IPS-NIHi11 (cell line): ENCODE results near the gene FPGS.
"Not testable (repeated sequence)": the region's sequence is repeated elsewhere in the genome, so short reads cannot be mapped to it uniquely, and the experiment has no call there.

Experiments used
- DNase-seq: peaks from one replicate; pipeline ENCODE4 v3.0.0; 2012; ENCODE audit warnings: mixed read lengths, low spot score

Gene FPGS

GRCh38 chr9:127770905-127771569 lies 31.6 kb upstream of the FPGS start:
- peak; percentile 98 for DNase-seq

- DNase-seq: no peak
These were observed 31.0 kb upstream of the FPGS start for GRCh38 chr9:127771570-127772189.

- DNase-seq: no peak
These were observed 30.1 kb upstream of the FPGS start for GRCh38 chr9:127772603-127773002.

- no peak for DNase-seq
These were observed 29.4 kb upstream of the FPGS start for GRCh38 chr9:127773272-127773671.

GRCh38 chr9:127773981-127774380 lies 28.7 kb upstream of the FPGS start:
- no peak for DNase-seq

GRCh38 chr9:127776195-127776923 lies 26.3 kb upstream of the FPGS start:
- no peak for DNase-seq

GRCh38 chr9:127776924-127777289 lies 25.8 kb upstream of the FPGS start:
- DNase-seq: no peak

GRCh38 chr9:127777368-127777980 lies 25.2 kb upstream of the FPGS start:
- DNase-seq: no peak

GRCh38 chr9:127778280-127779135 lies 24.2 kb upstream of the FPGS start, which contains the start of gene SH2D3C:
Gene SH2D3C (minus strand): TSS chr9:127778666. CDS start chr9:127778627, 39 bp downstream.
- no peak for DNase-seq

GRCh38 chr9:127779136-127779981 lies 23.3 kb upstream of the FPGS start:
- DNase-seq: no peak

GRCh38 chr9:127780126-127780885 lies 22.4 kb upstream of the FPGS start:
- no peak for DNase-seq

- not testable (repeated sequence) for DNase-seq
These were observed 21.8 kb upstream of the FPGS start for GRCh38 chr9:127780909-127781308.

GRCh38 chr9:127781806-127782205 lies 20.9 kb upstream of the FPGS start:
- DNase-seq: no peak

- no peak for DNase-seq
These were observed 19.3 kb upstream of the FPGS start for GRCh38 chr9:127783111-127784008.

GRCh38 chr9:127785023-127785932 lies 17.4 kb upstream of the FPGS start:
- peak; percentile 93 for DNase-seq

- peak; percentile 93 for DNase-seq
These were observed 16.5 kb upstream of the FPGS start, which contains the start of gene CDK9 for GRCh38 chr9:127785933-127786772. Gene CDK9 (plus strand): TSS chr9:127786034. CDS start chr9:127786149, 115 bp downstream.

- no peak for DNase-seq
These were observed 15.9 kb upstream of the FPGS start for GRCh38 chr9:127786773-127787104.
